Kidney tubule cell (primary cell): ENCODE results near the gene MAN1A2.
"Not testable (repeated sequence)": the region's sequence is repeated elsewhere in the genome, so short reads cannot be mapped to it uniquely, and the experiment has no call there.

ENCODE experiments used
- DNase-seq: peaks from one replicate; pipeline ENCODE4 v3.0.0-alpha.2; 2018; ENCODE audit warnings: low spot score

Gene MAN1A2

DNA sequence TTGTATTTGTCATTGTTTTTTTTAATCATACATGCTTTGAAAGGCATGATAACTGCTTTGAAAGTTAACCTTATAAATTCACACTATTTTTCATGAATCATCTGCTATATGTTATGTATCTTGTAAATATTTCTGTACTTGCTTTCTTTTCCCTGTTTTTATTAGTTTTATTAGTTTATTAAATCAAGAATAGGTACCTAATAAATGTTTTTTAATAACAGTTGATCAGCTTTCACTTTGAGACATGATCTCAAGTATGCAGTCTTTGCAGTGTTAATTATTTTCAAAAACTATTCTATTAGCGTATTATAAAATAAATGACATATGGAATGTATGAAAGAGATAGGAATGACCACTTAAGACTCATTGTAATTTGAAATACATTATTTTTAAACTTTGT lies 127.8 kb downstream of the MAN1A2 start:
- DNase-seq: no peak

DNA sequence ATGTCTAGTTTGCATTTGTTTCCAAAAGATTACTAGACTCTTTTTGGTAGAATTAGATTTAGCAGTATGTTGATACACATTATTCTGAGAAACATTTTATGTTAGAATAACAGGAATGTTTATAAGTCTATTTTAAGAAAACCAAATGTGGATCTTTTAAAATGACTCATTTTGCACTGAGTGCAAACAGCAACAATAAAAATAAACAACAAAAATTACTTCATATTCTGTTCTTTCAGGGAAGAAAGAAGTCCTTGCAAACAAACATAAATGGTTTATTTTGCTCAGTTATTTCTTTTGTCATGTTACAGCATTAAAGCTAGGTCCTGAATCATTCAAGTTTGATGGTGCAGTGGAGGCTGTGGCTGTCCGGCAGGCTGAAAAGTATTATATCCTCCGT lies 131.8 kb downstream of the MAN1A2 start:
- no peak for DNase-seq

DNA sequence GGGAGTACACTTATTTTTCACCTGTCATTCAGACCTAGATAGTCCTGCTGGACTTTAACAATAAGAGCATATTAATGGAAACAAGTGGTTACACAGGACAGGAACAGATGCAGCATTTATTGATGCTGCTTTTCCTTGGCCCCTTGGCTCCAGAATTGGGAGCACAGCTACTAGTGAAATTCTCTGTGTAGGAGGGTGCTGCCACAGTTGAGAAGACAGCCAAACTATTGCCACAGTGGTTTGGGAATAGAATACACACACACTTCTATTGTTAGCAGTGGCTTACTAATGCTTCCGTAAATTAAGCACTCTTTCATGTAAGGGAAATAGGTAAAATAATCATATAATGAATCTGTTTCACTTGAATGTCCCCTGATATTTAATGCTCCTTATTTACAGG lies 133.3 kb downstream of the MAN1A2 start:
- no peak for DNase-seq

DNA sequence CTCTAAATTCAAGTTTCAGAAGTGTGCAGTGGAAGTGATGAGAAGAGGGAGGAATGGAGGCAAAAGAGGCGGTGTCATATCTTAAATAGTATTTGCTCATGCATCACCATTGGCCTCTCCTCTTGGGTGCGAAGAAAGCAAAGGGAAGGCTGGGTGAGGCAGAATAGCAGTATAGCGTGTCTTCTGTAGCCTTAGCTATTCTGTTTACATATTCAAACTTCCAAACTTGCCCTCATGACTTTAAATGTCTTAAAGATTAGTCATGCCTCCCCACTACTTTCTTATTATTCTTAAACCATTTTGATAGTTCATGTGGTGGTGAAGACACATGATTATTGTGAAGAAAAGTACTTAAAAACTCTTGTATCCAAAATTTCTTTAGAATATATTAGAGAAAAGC lies 134.0 kb downstream of the MAN1A2 start:
- peak; percentile 26 for DNase-seq

DNA sequence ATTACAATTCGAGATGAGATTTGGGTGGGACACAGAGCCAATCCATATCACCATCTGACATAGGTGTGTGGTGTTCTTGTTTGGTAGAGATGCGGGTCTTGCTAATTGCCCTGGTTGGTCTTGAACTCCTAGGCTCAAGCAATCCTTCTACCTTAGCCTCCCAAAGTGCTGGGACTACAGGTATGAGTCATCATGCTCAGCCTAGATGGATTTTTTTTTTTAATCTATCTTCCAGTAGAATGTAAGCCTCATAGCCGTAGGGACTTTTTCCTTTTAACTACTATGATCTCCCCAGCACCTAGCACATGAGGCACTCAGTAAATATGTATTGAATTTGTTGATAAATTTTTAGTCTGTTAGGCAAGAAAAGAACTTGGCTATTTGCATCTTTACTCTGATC lies 144.0 kb downstream of the MAN1A2 start:
- no peak for DNase-seq

DNA sequence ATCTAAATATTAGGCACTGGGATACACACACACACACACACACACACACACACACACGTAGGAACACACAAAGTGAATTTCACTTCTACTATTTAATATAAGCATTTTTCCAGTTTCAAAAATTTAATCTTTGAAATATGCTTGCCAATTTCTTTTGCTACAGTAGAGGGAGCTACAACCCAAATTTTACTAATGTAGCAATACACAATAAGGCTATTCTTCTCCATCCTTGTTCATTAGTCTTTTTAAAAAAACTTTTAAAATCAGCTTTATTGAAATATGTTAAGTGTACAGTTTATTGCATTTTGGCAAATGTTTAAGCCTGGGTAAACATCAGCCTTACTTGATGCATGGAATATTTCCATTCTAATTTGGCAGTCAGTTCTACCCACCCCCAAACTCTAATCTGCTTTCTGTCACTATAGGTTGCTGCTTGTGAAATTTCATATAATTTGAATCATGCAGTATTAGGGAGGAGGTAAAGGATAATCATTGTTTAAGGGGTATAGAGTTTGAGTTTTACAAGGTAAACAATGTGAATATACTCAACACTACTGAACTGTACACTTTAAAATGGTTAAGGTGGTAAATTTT lies 145.6 kb downstream of the MAN1A2 start:
- peak; percentile 11 for DNase-seq

DNA sequence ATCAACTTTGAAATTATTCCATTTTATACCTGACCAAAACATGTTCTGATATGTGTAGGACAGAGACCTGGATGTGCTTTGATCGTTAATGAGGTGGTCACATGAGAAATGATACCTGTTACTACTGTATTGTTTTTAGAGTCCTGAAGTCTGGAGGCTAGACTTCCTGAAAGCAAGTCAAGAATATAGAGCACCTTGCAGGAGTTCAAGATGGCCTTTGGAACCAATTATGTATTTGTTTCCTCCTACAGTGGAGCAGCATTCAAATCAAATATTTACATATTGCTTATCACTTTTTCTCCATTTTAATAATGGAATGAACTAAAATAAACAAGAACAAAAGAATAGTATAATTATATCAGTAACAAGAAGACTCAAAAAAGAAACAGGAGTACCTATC lies 155.9 kb downstream of the MAN1A2 start:
- DNase-seq: no peak

DNA sequence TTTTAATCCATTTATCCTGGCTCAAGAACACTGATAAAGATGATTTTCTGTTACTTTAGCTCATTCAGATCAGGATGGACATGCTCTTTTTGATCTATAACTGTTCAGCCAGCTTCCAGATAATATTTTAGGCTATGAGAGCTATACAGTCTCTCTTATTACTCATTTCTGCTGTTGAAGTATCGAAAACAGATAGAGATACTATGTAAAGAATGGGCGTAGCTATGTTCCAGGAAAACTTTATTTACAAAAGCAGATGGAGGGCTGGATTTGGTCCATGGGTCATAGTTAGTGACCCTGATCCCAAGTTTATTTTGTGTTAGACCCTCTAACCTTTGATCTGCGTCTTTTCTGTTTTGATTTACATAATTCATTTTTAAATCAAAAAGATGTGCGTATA lies 159.8 kb downstream of the MAN1A2 start:
- DNase-seq: no peak

DNA sequence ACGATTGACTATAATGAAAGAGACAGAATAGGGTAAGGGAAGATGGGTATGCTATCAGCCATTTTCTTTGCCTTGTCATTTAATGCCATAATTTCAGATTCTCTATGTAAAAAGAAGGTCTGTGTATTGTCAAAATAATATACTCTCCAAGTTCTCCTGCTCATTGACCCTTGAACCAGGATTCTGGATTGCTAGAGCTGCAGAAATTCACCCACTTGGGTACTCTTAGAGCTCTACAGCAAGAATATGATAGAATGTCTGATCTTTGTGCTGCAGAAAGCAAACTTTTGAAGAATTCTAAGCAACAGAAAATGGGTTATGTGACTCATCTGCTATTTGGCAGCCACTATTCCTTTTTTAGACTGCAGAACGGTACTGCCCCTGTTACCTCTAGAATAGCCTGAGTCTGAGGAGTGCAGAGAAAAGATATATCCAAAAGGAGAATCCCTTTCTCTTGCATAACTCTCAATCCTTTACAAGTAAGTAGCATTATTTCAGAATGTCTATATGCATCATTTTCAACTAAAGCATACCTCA lies 160.4 kb downstream of the MAN1A2 start:
- no peak for DNase-seq

DNA sequence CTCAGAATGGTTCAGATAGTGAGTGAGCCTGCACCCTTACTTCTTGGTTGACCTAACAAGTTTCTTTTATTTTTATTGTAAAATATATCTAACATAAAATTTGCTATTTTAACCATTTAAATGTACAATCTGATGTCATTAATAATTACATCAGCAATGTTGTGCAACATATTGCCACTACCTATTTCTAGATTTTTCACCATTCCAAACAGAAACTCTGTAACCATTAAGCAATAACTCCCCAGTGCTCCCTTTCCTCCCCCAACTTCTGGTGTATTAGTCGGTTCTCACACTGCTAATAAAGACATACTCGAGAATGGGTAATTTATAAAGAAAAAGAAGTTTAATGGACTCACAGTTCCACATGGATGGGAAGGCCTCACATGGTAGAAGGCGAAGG lies 162.4 kb downstream of the MAN1A2 start:
- no peak for DNase-seq

DNA sequence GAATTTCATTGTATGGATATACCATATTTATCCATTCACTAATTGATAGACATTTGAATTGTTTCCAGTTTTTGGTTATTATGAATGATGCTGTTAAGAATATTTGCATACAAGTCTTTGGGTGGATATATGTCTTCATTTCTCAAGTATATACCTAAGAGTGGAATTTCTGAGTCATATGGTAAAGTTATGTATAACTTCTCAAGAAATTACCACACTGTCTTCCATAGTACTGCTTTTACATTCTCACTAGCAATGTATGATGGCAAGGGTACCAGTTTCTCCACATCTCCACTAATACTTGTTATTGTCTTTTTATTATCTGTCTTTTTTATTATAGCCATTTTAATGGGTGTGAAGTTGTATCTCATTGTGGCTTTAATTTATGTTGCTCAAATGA lies 164.0 kb downstream of the MAN1A2 start:
- no peak for DNase-seq

DNA sequence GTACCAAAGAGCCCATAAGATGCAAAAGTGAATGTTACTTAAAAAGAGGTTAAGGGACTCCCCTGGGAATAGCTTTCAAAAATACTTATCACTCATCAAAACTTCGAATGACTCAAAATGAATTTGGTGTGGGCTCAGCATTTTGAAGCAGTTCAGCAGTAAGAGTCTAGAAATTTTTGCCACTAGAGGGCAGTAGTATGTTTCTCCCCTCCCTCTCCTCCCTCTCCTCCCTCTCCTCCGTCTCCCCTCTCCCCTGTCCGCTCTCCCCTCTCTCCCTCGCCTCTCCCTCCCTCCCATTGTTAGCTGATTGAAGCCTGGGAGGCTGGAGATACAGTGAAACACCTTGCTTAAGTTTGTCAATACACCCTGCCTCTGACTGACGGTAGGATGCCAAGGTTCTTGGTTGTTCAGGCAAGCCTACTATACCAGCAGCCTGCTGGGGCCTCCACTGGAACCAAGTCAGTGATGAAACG lies 167.8 kb downstream of the MAN1A2 start:
- peak; percentile 55 for DNase-seq

DNA sequence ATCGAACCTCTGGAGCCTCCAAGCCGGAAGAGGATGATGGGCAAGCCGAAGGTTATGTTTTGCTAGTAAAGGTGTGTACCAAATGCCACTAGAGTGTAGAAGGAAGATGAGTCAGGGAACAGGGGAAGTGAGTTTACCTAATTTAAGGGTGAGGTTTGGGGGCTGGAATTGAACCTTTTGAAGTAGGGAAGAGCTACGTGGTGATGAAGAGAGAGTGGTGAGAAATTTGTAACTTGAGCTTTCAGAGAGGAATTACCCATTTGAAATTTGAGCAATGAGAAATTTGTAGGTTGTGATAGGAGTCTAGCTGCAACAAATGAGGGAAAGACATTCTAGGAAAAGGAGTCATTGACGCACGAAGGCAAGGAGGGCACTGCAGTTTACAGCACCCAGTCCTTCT lies 168.6 kb downstream of the MAN1A2 start:
- no peak for DNase-seq

DNA sequence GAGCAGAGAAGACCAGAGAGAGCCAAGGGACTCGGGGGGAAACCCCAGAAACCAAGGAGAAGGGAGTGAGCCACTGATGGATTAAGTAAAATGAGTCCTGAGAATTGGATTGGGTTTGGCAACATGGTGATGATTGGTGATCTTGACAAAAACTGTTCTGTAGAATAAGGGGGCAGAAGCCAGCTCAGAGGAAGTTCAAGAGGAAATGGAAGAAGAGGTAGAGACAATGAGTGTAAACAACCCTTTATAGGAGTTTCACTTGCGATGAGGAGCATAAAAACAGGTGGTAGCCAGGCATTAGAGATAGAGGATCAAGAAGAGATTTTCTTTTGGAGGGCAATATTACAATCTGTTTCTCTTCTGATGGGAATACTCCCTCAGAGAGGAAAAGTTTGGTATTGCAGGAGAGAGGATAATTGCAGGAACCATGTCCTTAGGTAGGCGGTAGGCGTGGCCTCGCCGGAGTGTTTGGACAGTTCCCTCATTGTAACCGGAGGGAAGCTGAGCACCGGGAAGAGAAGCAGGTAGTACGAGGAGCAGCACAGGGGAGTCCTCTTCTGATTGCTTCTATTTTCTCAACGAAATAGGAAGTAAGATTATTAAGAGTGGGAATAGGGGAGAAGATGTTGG lies 170.2 kb downstream of the MAN1A2 start:
- peak; percentile 14 for DNase-seq

DNA sequence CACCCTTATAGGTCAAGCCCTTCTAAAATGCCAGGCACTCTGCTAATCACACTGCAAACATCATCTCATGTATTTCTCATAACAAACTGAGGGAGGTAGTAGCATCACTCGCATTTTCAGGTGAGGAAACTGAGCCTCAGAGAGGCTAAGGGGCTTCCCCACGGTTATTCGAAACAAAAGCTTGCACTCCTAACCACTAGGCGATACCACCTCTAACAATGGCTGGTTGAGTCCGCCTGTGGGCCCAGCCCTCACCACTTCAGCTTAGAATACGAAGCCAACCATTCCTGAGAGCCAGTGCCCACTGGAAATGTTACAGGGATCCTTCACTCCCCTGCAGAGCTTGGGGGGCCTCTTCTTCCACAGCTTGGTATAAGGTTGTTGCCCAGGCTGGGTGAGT lies 173.3 kb downstream of the MAN1A2 start:
- no peak for DNase-seq

DNA sequence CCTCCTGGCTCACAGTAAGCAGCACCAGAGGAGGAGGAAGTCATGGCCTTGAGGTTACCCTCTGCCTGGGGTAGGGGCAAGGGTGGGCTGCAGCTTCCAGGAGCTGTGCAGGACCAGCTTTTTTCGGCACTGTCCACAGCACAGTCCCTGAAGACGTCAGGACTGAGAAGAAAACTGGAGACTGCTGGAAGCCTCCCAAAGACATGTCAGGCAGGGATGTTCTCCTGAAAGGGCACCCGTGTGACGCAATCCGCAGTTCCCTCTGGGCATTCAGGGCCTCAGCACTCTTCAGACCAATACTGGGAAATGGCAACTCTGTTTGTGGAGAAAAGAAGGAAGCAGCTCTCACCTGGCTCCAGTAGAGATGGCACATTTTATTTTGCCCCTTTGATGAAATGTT lies 173.8 kb downstream of the MAN1A2 start:
- no peak for DNase-seq

DNA sequence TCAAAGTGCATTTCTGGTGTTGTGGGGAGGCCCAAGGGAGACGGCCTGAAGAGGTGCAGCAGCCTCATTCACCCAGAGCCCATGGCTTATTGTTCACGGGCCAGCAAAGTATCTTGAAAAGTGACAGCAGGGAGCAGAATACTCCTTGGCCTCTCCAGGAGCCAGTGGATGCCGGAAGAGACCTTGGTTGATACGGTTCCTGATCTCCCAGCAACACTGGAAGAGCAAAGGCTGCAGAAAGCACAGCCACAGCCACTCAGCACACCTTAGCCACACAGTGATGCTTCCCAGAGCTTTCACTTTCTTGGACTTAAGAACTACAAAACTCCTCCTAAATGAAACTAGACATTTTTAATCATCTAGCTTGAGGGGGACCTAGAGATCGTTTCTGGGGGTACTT lies 174.3 kb downstream of the MAN1A2 start:
- DNase-seq: no peak

DNA sequence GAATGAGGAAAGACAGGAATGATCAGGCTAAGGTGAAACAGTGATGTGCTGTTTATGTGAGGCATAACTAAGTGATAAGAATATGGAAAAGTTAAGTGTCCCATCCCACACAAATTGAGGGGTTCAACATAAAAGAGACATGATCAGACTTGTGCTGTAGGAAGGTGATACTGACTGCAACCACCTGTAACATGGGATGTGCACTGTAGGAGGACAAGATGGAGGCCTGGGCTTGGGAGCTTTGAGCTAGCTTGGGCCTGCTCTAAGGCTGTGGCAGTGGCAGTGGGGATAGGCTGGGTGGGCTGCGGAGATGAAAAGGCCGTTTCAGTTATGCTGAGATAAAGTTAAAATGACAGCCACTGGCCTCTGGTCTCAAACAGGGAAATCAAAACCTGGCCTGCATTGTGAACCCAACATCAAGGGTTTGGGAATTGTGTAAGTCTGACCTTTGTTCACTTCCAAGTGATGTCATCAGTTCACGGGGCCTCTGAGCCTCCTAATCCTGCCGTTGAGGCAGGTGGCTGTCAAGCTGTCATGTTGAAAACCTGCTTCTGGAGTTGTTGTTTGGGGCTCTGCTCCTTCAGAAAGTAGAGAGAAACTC lies 177.4 kb downstream of the MAN1A2 start:
- no peak for DNase-seq

DNA sequence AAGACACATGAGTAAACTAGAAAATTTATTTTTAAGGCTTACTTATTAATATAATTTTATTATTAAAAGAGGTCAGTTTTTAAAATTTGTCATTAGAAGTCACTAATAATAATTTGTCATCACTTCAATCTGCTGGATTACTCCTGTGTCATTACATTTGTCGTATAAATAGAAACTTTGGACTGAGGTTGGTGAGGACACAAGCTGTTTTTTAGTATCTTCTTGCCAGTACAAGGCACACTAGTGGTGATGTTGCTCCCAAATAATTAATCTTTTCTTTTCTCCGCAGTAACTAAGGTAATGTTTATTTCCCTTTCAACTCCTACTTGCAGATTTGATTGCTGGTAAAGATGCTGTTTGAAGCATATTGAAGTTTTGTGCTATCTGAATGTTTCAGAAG lies 179.2 kb downstream of the MAN1A2 start:
- no peak for DNase-seq

DNA sequence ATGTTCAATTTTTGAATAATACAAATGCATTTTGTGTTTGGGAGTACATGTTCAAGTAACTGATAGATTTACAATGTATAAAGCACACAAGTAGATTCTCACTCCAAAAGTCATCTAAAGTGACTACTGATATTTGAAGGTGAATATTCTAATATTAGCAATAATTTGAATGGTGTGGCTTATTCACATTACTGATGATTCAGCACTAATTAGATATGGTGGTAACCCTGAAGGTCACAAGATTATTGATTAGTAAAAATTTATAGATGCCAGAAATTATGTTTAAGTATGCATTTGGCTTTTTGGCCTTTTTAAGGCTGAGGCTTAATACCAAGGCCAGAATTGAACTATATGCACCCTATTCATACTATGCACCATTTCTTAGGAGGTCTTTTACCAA lies 186.2 kb downstream of the MAN1A2 start:
- no peak for DNase-seq

DNA sequence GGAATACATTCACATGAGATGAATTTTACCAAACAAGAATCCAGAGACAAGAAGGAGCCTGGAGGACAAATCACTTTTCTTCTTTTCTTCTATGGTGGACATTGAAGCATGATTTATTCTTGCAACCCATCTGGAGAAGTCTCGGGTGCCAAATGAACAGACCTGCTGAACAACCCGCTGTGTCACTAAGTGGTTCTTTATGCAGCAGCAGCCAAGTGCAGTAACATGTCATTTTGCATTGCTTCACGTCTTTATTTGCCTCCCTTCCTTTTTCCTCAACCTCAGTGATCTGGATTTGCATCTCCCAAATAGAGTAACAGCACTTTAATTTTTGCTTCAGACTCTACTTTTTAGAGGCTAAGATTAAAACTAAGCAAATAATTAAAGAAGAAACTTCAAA lies 188.6 kb downstream of the MAN1A2 start:
- DNase-seq: no peak

DNA sequence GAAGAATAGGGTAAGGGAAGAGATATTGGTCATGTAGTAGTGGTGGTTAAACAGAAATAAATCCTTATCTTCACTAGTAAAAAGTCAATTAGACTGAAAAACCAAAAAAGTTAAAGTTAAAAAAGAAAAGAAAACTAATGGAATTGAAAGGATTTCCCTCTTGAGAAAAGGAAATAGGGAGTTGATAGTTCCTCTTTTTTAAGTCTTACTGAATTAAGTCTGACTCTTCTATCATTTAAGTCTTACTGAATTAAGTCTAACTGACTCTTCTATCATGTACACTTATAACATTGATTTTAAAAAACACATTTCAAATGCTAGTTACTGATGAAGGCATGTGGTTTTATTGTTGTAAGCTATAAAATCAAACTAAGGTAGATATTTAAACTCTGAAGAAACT lies 189.1 kb downstream of the MAN1A2 start:
- no peak for DNase-seq

DNA sequence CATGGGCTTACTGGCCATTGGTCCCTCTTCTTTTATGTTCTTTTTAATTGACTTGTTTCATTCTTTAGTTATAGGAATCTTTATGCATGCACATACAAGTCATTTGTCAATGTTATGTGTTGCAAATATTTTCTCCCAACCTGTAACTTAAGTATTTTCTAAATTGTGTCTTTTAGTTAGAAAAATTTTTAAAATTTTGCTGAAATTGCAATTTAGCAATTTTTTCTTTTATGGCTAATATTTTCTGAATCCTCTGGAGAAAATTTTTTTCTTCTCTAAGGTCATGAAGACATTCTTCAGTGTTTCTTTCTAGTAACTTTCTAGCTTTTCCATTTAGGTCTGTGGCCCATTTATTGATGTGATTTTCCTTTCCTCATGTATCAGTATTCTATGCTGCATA lies 189.7 kb downstream of the MAN1A2 start:
- DNase-seq: no peak

DNA sequence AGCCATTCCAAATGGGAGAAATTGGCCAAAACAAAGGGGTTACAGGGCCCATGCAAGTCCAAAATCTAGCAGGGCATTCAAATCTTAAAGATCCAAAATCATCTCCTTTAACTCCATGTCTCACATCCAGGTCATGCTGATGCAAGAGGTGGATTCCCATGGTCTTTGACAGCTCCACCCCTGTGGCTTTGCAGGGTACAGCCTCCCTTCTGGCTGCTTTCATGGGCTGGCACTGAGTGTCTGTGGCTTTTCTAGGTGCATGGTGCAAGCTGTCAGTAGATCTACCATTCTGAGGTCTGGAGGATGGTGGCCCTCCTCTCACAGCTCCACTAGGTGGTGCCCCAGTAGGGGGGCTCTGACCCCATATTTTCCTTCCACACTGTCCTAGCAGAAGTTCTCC lies 191.2 kb downstream of the MAN1A2 start:
- DNase-seq: not testable (repeated sequence)
